GM23338 (cell line): ENCODE data around the gene COL8A2.

ENCODE experiments used
- CREB1 ChIP-seq: fragments of 250-450 bp; sonication (Bioruptor Pico); IDR thresholded peaks from 2 replicates; pipeline ENCODE4 v1.5.0; 2020; ENCODE audit warnings: low read depth, mild to moderate bottlenecking, moderate library complexity
- CTCF ChIP-seq, 2 experiments: fragments of 200-600 bp in 1 of 2; sonication (generic) in 1 of 2; conservative IDR thresholded peaks; 2 replicates each; pipeline versions ENCODE4 v1.5.1 to v1.6.1; 2016 to 2017; ENCODE audit warnings: antibody characterized with exemption in 2 of 2, low read depth in 2 of 2, mild to moderate bottlenecking in 2 of 2, moderate library complexity in 1 of 2
- ETS1 ChIP-seq: IDR thresholded peaks from 2 replicates; pipeline ENCODE4 v1.6.1; 2016; ENCODE audit warnings: antibody characterized with exemption
- EZH2 ChIP-seq: fragments of 200-600 bp; sonication (generic); IDR thresholded peaks from one replicate; pipeline ENCODE4 v1.8.0; 2017; ENCODE audit warnings: antibody characterized with exemption, mild to moderate bottlenecking, low read depth; ENCODE audit not compliant: unreplicated experiment
- EZH2phosphoT487 ChIP-seq: fragments of 200-600 bp; sonication (generic); IDR thresholded peaks from one replicate; pipeline ENCODE4 v1.8.1; 2018; ENCODE audit warnings: antibody characterized with exemption; ENCODE audit not compliant: unreplicated experiment
- JUNB ChIP-seq: IDR thresholded peaks from one replicate; pipeline ENCODE4 v1.6.1; 2016; ENCODE audit warnings: antibody characterized with exemption; ENCODE audit not compliant: unreplicated experiment
- POLR2AphosphoS5 ChIP-seq: IDR thresholded peaks from 2 replicates; pipeline ENCODE4 v1.6.1; 2016; ENCODE audit warnings: antibody characterized with exemption, low read depth
- REST ChIP-seq: IDR thresholded peaks from one replicate; pipeline ENCODE4 v1.6.1; 2018; ENCODE audit warnings: antibody characterized with exemption; ENCODE audit not compliant: unreplicated experiment
- STAT1 ChIP-seq: IDR thresholded peaks from one replicate; pipeline ENCODE4 v1.6.1; 2016; ENCODE audit warnings: antibody characterized with exemption; ENCODE audit not compliant: unreplicated experiment
- ZNF114 ChIP-seq: fragments of 250-450 bp; sonication (Bioruptor Pico); IDR thresholded peaks from 2 replicates; pipeline ENCODE4 v1.5.0; 2020; ENCODE audit warnings: mild to moderate bottlenecking, moderate library complexity
- ZNF331 ChIP-seq: fragments of 250-450 bp; sonication (Bioruptor Pico); IDR thresholded peaks from 2 replicates; pipeline ENCODE4 v1.5.0; 2020; ENCODE audit warnings: low read depth, mild to moderate bottlenecking, moderate library complexity

- no peak for TF ChIP-seq ETS1
- TF ChIP-seq CTCF (conservative IDR thresholded peaks at IDR 0.05; ENCODE audit: low read depth in 2 of 2), result no peak
- TF ChIP-seq EZH2phosphoT487, result no peak
- TF ChIP-seq REST, result no peak
- no peak for TF ChIP-seq POLR2AphosphoS5
- TF ChIP-seq EZH2, result no peak
- no peak for TF ChIP-seq ZNF114 (CRISPR knock-in tag)
- no peak for TF ChIP-seq CREB1 (CRISPR knock-in tag)
- TF ChIP-seq JUNB, result no peak
- TF ChIP-seq STAT1, result no peak
- no peak for TF ChIP-seq ZNF331 (CRISPR knock-in tag)
Measured at GRCh38 chr1:36174713-36175112, 49.7 kb upstream of the COL8A2 start.
